A673 (cell line): ENCODE measurements around the gene NUDT3.
"Not testable (repeated sequence)": the region's sequence is repeated elsewhere in the genome, so short reads cannot be mapped to it uniquely, and the experiment has no call there.

Source experiments
- EZH2 ChIP-seq: fragments of 200-600 bp; sonication (generic); IDR thresholded peaks from 2 replicates; pipeline ENCODE4 v1.6.1; 2017; ENCODE audit warnings: borderline replicate concordance, low read depth, mild to moderate bottlenecking, mixed read lengths, antibody characterized with exemption, low read length; ENCODE audit not compliant: poor library complexity, severe bottlenecking
- TF ChIP-seq, protein P1 (sequence below): fragments of 300-800, 200-600 bp; sonication (generic); conservative IDR thresholded peaks from 2 replicates; pipeline ENCODE4 v1.5.1; 2017; ENCODE audit warnings: low read depth, mild to moderate bottlenecking, antibody characterized with exemption, low read length, moderate library complexity, mixed read lengths

DNA sequence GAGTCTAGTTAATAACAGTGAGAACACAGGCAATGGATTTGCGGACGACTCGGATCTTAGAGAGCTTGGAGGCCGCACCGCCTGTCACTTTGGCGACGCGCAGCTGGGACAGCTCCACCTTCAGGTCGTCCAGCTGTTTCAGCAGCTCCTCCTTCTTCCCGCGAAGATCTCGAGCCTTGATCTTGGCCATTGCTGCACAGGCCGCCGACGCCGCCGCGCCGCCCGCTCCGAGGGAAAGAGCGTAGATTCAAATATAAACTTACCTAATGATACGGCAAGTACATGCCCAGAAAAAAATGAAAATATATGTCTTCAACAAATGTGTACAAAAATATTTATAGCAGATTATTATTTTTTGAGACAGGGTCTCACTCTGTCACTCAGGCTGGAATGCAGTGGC is 129.0 kb downstream of the NUDT3 start:
- TF ChIP-seq, protein P1, sequence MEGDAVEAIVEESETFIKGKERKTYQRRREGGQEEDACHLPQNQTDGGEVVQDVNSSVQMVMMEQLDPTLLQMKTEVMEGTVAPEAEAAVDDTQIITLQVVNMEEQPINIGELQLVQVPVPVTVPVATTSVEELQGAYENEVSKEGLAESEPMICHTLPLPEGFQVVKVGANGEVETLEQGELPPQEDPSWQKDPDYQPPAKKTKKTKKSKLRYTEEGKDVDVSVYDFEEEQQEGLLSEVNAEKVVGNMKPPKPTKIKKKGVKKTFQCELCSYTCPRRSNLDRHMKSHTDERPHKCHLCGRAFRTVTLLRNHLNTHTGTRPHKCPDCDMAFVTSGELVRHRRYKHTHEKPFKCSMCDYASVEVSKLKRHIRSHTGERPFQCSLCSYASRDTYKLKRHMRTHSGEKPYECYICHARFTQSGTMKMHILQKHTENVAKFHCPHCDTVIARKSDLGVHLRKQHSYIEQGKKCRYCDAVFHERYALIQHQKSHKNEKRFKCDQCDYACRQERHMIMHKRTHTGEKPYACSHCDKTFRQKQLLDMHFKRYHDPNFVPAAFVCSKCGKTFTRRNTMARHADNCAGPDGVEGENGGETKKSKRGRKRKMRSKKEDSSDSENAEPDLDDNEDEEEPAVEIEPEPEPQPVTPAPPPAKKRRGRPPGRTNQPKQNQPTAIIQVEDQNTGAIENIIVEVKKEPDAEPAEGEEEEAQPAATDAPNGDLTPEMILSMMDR = not testable (repeated sequence)
- TF ChIP-seq EZH2 = not testable (repeated sequence)
